GM12878 (cell line): ENCODE data around the gene DMD. TPM values are rescaled to one million over a fixed set of nuclear protein-coding genes. Genes with fewer than 3 reads are reported as not detected.

Experiments used
- ATAC-seq: fragments of 200-7000 bp; cut with Tn5 transposase; 3 replicates; pipeline ENCODE4 v1.9.1; 2020; ENCODE audit warnings: mild to moderate bottlenecking, moderate library complexity
- BruUV-seq: library from RNA; stranded (reverse); fragments of 400-500 nt; replicated peaks from 2 replicates; lab custom pipeline; 2021; lab: Mats Ljungman, UMichigan
- CTCF ChIA-PET: fragments of 300-600 bp; sonication (Branson Sonifier 250); formaldehyde crosslinking; extraction: SDS; loops from one replicate; lab custom pipeline; 2021; ENCODE audit warnings: inconsistent platforms; lab: Yijun Ruan, JAX
- POLR2A ChIA-PET: fragments of 350-600 bp; formaldehyde crosslinking; extraction: SDS; loops from one replicate; lab custom pipeline; 2021; ENCODE audit warnings: inconsistent platforms; lab: Charles Lee
- RAD21 ChIA-PET: fragments of 300-600 bp; sonication (Branson Sonifier 250); formaldehyde crosslinking; loops from one replicate; lab custom pipeline; 2023; ENCODE audit warnings: antibody characterized with exemption; ENCODE audit not compliant: unreplicated experiment; lab: Charles Lee
- SMC1A ChIA-PET: fragments of 300-600 bp; sonication (Branson Sonifier 250); formaldehyde crosslinking; loops from one replicate; lab custom pipeline; 2023; ENCODE audit not compliant: unreplicated experiment, uncharacterized antibody; lab: Charles Lee
- DNase-seq: peaks from one replicate; pipeline ENCODE4 v3.0.0-alpha.2; 2011; ENCODE audit warnings: low read depth, low spot score
- FAIRE-seq: peaks from 3 replicates; lab custom pipeline; 2011; peaks lifted over from hg19 to GRCh38; lab: Jason Lieb, UNC
- H2AFZ ChIP-seq: 2 replicates; pipeline ENCODE4 v1.6.0; 2011; ENCODE audit warnings: low read depth, low read length, control low read depth; ENCODE audit not compliant: control insufficient read depth
- H3K27ac ChIP-seq: 2 replicates; pipeline ENCODE4 v1.5.1; 2011; ENCODE audit warnings: control low read depth; ENCODE audit not compliant: control insufficient read depth, insufficient read depth
- H3K27me3 ChIP-seq, 2 experiments: replicated peaks in 1 of 2; 2 replicates each; pipeline versions ENCODE4 v1.6.0 to v1.6.1; 2011; ENCODE audit warnings: low read length in 1 of 2; ENCODE audit not compliant: control insufficient read depth in 2 of 2, insufficient read depth in 2 of 2
- H3K36me3 ChIP-seq, 2 experiments: 2 replicates each; pipeline ENCODE4 v1.5.1; 2011; ENCODE audit warnings: low read length in 1 of 2; ENCODE audit not compliant: control insufficient read depth in 2 of 2, insufficient read depth in 2 of 2
- H3K4me1 ChIP-seq: 2 replicates; pipeline ENCODE4 v1.6.1; 2011; ENCODE audit warnings: mild to moderate bottlenecking, low read length, moderate library complexity, mixed read lengths; ENCODE audit not compliant: control insufficient read depth, insufficient read depth
- H3K4me2 ChIP-seq: 2 replicates; pipeline ENCODE4 v1.6.0; 2011; ENCODE audit warnings: control low read depth; ENCODE audit not compliant: control insufficient read depth, insufficient read depth
- H3K4me3 ChIP-seq: fragments of 200-600 bp; sonication (generic); 2 replicates; pipeline ENCODE4 v1.5.1; 2016
- H3K79me2 ChIP-seq: 2 replicates; pipeline ENCODE4 v1.6.0; 2011; ENCODE audit warnings: low read length; ENCODE audit not compliant: control insufficient read depth, insufficient read depth
- H3K9ac ChIP-seq: 2 replicates; pipeline ENCODE4 v1.8.0; 2011; ENCODE audit warnings: low read length, control low read depth, mixed read lengths; ENCODE audit not compliant: control insufficient read depth, insufficient read depth
- H3K9me3 ChIP-seq: replicated peaks from 3 replicates; pipeline ENCODE4 v1.5.1; 2011; ENCODE audit warnings: mild to moderate bottlenecking, low read length; ENCODE audit not compliant: control insufficient read depth, insufficient read depth
- H4K20me1 ChIP-seq: 2 replicates; pipeline ENCODE4 v1.6.0; 2011; ENCODE audit not compliant: control insufficient read depth, insufficient read depth
- BCL11A ChIP-seq: IDR thresholded peaks from 2 replicates; pipeline ENCODE4 v1.6.1; 2011; ENCODE audit warnings: low read depth, low read length
- CBX3 ChIP-seq: fragments of 200-600 bp; sonication (generic); IDR thresholded peaks from 2 replicates; pipeline ENCODE4 v1.6.1; 2016; ENCODE audit warnings: low read depth, borderline replicate concordance
- ESRRA ChIP-seq: IDR thresholded peaks from 2 replicates; pipeline ENCODE4 v1.6.1; 2012; ENCODE audit warnings: mild to moderate bottlenecking, low read length, improper control_type of control experiment
- HCFC1 ChIP-seq: fragments of 150-350 bp; IDR thresholded peaks from 2 replicates; pipeline ENCODE4 v1.6.1; 2014; ENCODE audit warnings: low read length
- MLLT1 ChIP-seq: fragments of 450-650 bp; IDR thresholded peaks from 2 replicates; pipeline ENCODE4 v1.6.1; 2016; ENCODE audit warnings: mild to moderate bottlenecking
- NFIC ChIP-seq: IDR thresholded peaks from 2 replicates; pipeline ENCODE4 v1.6.1; 2012; ENCODE audit warnings: low read depth, mild to moderate bottlenecking, inconsistent platforms, low read length, moderate library complexity
- PAX8 ChIP-seq: fragments of 450-650 bp; IDR thresholded peaks from 2 replicates; pipeline ENCODE4 v1.6.1; 2017; ENCODE audit warnings: mild to moderate bottlenecking, moderate library complexity
- RFX5 ChIP-seq: IDR thresholded peaks from 2 replicates; pipeline ENCODE4 v1.6.1; 2011; ENCODE audit warnings: low read depth, low read length, improper control_type of control experiment
- SMAD1 ChIP-seq: fragments of 450-650 bp; IDR thresholded peaks from 2 replicates; pipeline ENCODE4 v1.6.1; 2018; ENCODE audit warnings: mild to moderate bottlenecking, low read depth; ENCODE audit not compliant: partially characterized antibody
- SPI1 ChIP-seq: IDR thresholded peaks from 2 replicates; pipeline ENCODE4 v1.6.1; 2011; ENCODE audit warnings: low read depth, mild to moderate bottlenecking, low read length, moderate library complexity, borderline replicate concordance; ENCODE audit not compliant: insufficient read depth
- SUZ12 ChIP-seq: fragments of 200-600 bp; sonication (generic); IDR thresholded peaks from one replicate; pipeline ENCODE4 v1.6.1; 2018; ENCODE audit warnings: antibody characterized with exemption, mild to moderate bottlenecking; ENCODE audit not compliant: unreplicated experiment
- ZNF24 ChIP-seq: fragments of 450-650 bp; IDR thresholded peaks from 2 replicates; pipeline ENCODE4 v1.6.1; 2017; ENCODE audit warnings: antibody characterized with exemption, mild to moderate bottlenecking
- ZNF274 ChIP-seq: IDR thresholded peaks from one replicate; pipeline ENCODE4 v1.8.0; 2011; ENCODE audit not compliant: insufficient read length, insufficient read depth
- ZSCAN29 ChIP-seq: fragments of 450-650 bp; IDR thresholded peaks from 2 replicates; pipeline ENCODE4 v1.6.1; 2017; ENCODE audit warnings: mild to moderate bottlenecking, moderate library complexity
- WGBS: methylation state at CpG from one replicate; pipeline ENCODE4 v1.1.6; 2016; ENCODE audit warnings: low lambda C conversion rate; ENCODE audit not compliant: insufficient replicate concordance, insufficient coverage; ENCODE audit errors: missing lambda C conversion rate; 5-methylcytosine and 5-hydroxymethylcytosine counted together
- in situ Hi-C: fragments of 300-500 bp; cut with MboI; formaldehyde crosslinking; loops from 9 replicates; pipeline ENCODE4 v1.14.3; 2018; ENCODE audit warnings: mixed read lengths
- intact Hi-C: fragments of 100-400 bp; cut with micrococcal nuclease; formaldehyde crosslinking; loops from one replicate; pipeline ENCODE4 v1.14.2; 2022; ENCODE audit not compliant: unreplicated experiment
- polyA plus RNA-seq, 11 experiments: library from polyadenylated mRNA; depleted of rRNA in 4 of 11; unstranded in 6 of 11; stranded (reverse) in 5 of 11; fragments of >200 nt; fragmentation: Nextera tagmentation in 4 of 11; fragmentation: Illumina TruSeq in 1 of 11; extraction: Ambion mirVana in 4 of 11; extraction: Trizol in 1 of 11; gene quantifications; 1 replicate in 1 of 11; 2 replicates in 10 of 11; pipeline versions ENCODE4 v1.2.1 to v1.2.3, GENCODE V29; 2011 to 2016; ENCODE audit warnings: inconsistent platforms in 2 of 11, missing spikeins in 2 of 11, low read depth in 1 of 11
- total RNA-seq, 4 experiments: library from RNA; depleted of rRNA in 3 of 4; stranded (reverse); fragments of >200 nt in 3 of 4; fragmentation: Illumina TruSeq in 1 of 4; extraction: Trizol in 1 of 4; gene quantifications; 2 replicates each; pipeline versions ENCODE4 v1.2.1 to v1.2.3, GENCODE V29; 2013 to 2021

DMD gene
- total and polyA plus RNA-seq, 10 of the 15 experiments (the other 5 are each of a cell fraction or from before 2014, with no cell fraction given): 1.4 to 24.3 (median 4.3) TPM

- Histone ChIP-seq H3K27me3 (no peaks in the 10 kb centered on the region), H3K36me3 (no peaks in the 10 kb centered on the region), H3K4me3 (no peak overlapping the region), H3K9ac (no peak overlapping the region), H3K9me3 (no peaks in the 10 kb centered on the region), H3K4me1 (no peaks in the 10 kb centered on the region), H3K79me2 (no peaks in the 10 kb centered on the region), H3K4me2 (no peak overlapping the region; the same call in 1 of the 2 replicates), H3K27ac (no peak overlapping the region; the same call in 1 of the 2 replicates), H2AFZ (no peak overlapping the region), H4K20me1 (no peaks in the 10 kb centered on the region)
- WGBS: 16% methylated on average over 2 of the region's 2 CpGs
- intact Hi-C loops (loop anchor here (1.0 to 10.0 kb wide), 5 partner anchors 42 to 140 kb away; no protein-coding TSS in a partner anchor), in situ Hi-C loops (no loop called here)
- no peak for DNase-seq
- TF ChIP-seq MLLT1: no peak
- 0 out of 2 replicates have a peak, but pooled peaks have one; percentile 13 for TF ChIP-seq BCL11A
- ATAC-seq: peak; percentile 21
- RAD21 ChIA-PET: no interaction called here
- no peak for FAIRE-seq
- no TSS peak for BruUV-seq
- CTCF ChIA-PET: no interaction called here
- SMC1A ChIA-PET: interaction anchor here (0.8 to 3.2 kb wide), 3 partner anchors 9 to 35 kb away, joined by 3 to 14 read pairs (median 3); no protein-coding TSS in a partner anchor
- POLR2A ChIA-PET: interaction anchor here (0.7 kb wide), 1 partner anchor 66 kb away, joined by 4 read pairs; no protein-coding TSS in a partner anchor
Observed at GRCh38 chrX:31178769-31179125, 2032.6 kb downstream of the DMD start.

- intact Hi-C loops: loop anchor here (1.0 to 10.0 kb wide), 5 partner anchors 41 to 139 kb away; no protein-coding TSS in a partner anchor
- BruUV-seq: no TSS peak
- ChIA-PET SMC1A (interaction anchor here (0.6 to 3.2 kb wide), 4 partner anchors 8 to 139 kb away, joined by 3 to 15 read pairs (median 8); no protein-coding TSS in a partner anchor), RAD21 (no interaction called here), POLR2A (interaction anchor here (0.7 kb wide), 1 partner anchor 65 kb away, joined by 4 read pairs; no protein-coding TSS in a partner anchor), CTCF (interaction anchor here (3.2 kb wide), 1 partner anchor 140 kb away, joined by 20 read pairs; no protein-coding TSS in a partner anchor)
- Histone ChIP-seq H4K20me1 (no peaks in the 10 kb centered on the region), H3K27ac (peak overlapping the region; percentile 59), H2AFZ (no peak overlapping the region), H3K36me3 (no peaks in the 10 kb centered on the region), H3K9ac (no peak overlapping the region), H3K4me2 (0 out of 2 replicates have a peak overlapping the region, but pooled peaks have one; percentile 4), H3K79me2 (no peaks in the 10 kb centered on the region), H3K27me3 (no peaks in the 10 kb centered on the region), H3K9me3 (no peaks in the 10 kb centered on the region), H3K4me1 (no peaks in the 10 kb centered on the region), H3K4me3 (no peak overlapping the region)
- ATAC-seq: peak; percentile 82
- in situ Hi-C loops: no loop called here
- peak; percentile 42 for DNase-seq
- peak; percentile 74 for FAIRE-seq
- WGBS: 31% methylated on average over 6 of the region's 6 CpGs
- TF ChIP-seq ZNF274 (no peak), CBX3 (no peak), ZNF24 (peak; percentile 77; the same call in 1 of the 2 replicates), ZSCAN29 (no peak), ESRRA (no peak), SPI1 (no peak), NFIC (peak; percentile 58; the same call in 1 of the 2 replicates), SMAD1 (no peak), HCFC1 (no peak), SUZ12 (no peak), RFX5 (peak; percentile 75), PAX8 (no peak)
Observed at GRCh38 chrX:31178064-31178768, 2033.1 kb downstream of the DMD start.
